ENCODE measurements around the gene GLYAT. TPM values are rescaled to one million over a fixed set of nuclear protein-coding genes. Genes with fewer than 3 reads are reported as not detected.

Gene GLYAT
- total RNA-seq, 4 donors from 2014 or later, result 0.36 to 0.42 TPM; not detected in 2

- Histone ChIP-seq H3K4me3 (no peak overlapping the region), H3K27me3 (no peaks in the 10 kb centered on the region), H3K36me3 (no peaks in the 10 kb centered on the region), H3K9me3 (no peaks in the 10 kb centered on the region), H3K4me1 (no peaks in the 10 kb centered on the region), H3K27ac (no peak overlapping the region)
- TF ChIP-seq POLR2AphosphoS5 (IDR thresholded peaks at IDR 0.05) (no peak), CTCF (IDR thresholded peaks at IDR 0.05) (no peak)
- DNase-seq (ENCODE audit: low spot score in 2 of 2), result no peak
- WGBS, result 73% methylated on average over 6 of the region's 6 CpGs
These were observed 30.8 kb upstream of the GLYAT start for GRCh38 chr11:58762284-58763119.

- Histone ChIP-seq H3K27ac (no peak overlapping the region), H3K4me3 (no peak overlapping the region), H3K4me1 (no peaks in the 10 kb centered on the region), H3K27me3 (no peaks in the 10 kb centered on the region), H3K9me3 (no peaks in the 10 kb centered on the region), H3K36me3 (no peaks in the 10 kb centered on the region)
- TF ChIP-seq POLR2AphosphoS5 (IDR thresholded peaks at IDR 0.05), result no peak
- TF ChIP-seq CTCF (IDR thresholded peaks at IDR 0.05), result no peak
- no peak for TF ChIP-seq POLR2A (IDR thresholded peaks at IDR 0.05)
- TF ChIP-seq EP300 (IDR thresholded peaks at IDR 0.05), result no peak
- DNase-seq (ENCODE audit: low spot score in 2 of 2), result no peak
These were observed 25.7 kb upstream of the GLYAT start for GRCh38 chr11:58757439-58757838.

DNA sequence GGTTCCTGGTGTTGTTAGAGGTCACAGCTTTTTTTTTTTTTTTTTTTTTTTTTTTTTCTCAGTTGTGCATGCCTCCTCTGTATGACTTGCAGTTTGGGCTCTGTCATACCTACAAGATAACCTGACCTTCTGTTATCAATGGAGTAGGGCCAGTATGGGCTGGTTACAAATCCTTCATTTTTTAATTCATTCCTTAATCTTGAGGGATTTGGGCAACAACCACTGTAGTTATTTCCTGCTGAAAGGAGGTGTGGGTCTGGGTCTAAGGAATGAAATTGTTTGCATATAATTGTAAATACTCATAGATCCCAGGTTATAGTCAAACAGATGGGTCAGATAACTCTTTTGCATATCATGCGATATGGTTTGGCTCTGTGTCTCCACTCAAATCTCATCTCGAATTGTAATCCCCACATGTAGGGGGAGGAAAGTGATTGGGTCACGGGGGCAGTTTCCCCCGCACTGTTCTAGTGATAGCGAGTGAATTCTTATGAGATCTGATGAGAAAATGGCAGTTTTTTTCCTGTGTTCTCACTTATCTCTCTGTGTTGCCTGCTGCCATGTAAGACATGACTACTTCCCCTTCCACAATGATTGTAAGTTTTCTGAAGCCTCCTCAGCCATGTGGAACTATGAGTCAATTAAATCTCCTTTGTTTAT, 14.1 kb upstream of the GLYAT start:
- TF ChIP-seq POLR2A (IDR thresholded peaks at IDR 0.05) (no peak), POLR2AphosphoS5 (IDR thresholded peaks at IDR 0.05) (no peak), CTCF (IDR thresholded peaks at IDR 0.05) (no peak), EP300 (IDR thresholded peaks at IDR 0.05) (no peak)
- WGBS, result 80% methylated on average over 5 of the region's 5 CpGs

DNA sequence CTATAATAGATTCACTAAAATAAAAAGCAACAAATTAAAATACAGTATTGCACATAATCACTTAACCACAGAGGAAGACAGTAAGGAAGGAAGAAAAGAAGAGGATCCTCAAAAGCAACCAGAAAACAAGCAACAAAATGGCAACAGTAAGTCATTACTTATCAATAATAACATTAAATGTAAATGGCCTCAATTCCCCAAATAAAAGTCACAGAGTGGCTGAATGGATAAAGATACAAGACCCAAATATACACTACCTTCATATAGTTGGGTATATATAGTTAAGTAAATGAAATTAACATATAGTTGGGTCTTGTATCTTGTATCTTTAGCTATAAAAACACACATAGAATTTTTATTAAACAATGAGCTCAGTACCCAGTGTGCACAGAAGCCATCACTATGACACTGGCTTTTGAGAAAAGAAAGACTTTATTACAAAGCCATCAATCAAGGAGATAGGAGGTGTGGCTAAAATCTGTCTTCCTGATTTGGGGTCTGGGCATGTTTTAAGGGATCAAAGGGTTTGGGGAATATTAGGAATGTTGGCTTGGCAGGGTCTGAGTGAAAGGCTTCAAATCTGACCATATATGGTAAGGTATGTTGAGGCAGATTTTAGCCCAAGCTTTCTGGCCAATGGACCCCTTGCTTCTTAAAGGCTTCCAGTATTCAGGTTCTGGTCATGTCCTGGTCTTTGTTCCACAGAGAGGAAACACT, 13.4 kb upstream of the GLYAT start:
- peaks cover 3% of the 10 kb centered on the region for H3K9me3 ChIP-seq
- H3K4me1 ChIP-seq, result no peaks in the 10 kb centered on the region
- peaks cover 3% of the 10 kb centered on the region for H3K27me3 ChIP-seq
- TF ChIP-seq POLR2A (IDR thresholded peaks at IDR 0.05) (no peak), EP300 (IDR thresholded peaks at IDR 0.05) (no peak), POLR2AphosphoS5 (IDR thresholded peaks at IDR 0.05) (no peak), CTCF (IDR thresholded peaks at IDR 0.05) (no peak)
- H3K36me3 ChIP-seq, result no peaks in the 10 kb centered on the region
- no peak overlapping the region for H3K27ac ChIP-seq
- no peak overlapping the region for H3K4me3 ChIP-seq
- DNase-seq (ENCODE audit: low spot score in 2 of 2), result no peak

More for the DNA sequence above, 14.1 kb upstream of the GLYAT start:
- Histone ChIP-seq H3K36me3 (no peaks in the 10 kb centered on the region), H3K27ac (no peak overlapping the region), H3K9me3 (peaks cover 3% of the 10 kb centered on the region), H3K4me3 (no peak overlapping the region), H3K27me3 (peaks cover 3% of the 10 kb centered on the region), H3K4me1 (no peaks in the 10 kb centered on the region)
- no peak for DNase-seq (ENCODE audit: low spot score in 2 of 2)

Measured in suprapubic skin (tissue), 4 donors.